K562 (cell line): ENCODE results near the gene AGXT. TPM values are rescaled to one million over a fixed set of nuclear protein-coding genes. Genes with fewer than 3 reads are reported as not detected.

Experiments used
- ATAC-seq: fragments of 200-7000 bp; cut with Tn5 transposase; 3 replicates; pipeline ENCODE4 v1.9.1; 2020; ENCODE audit warnings: moderate library complexity
- BruUV-seq: library from RNA; stranded (reverse); fragments of 400-500 nt; replicated peaks from 2 replicates; lab custom pipeline; 2021; lab: Mats Ljungman, UMichigan
- CTCF ChIA-PET: fragments of 300-600 bp; formaldehyde crosslinking; extraction: SDS; loops from one replicate; lab custom pipeline; 2021; ENCODE audit warnings: low intra/inter-chr PET ratio; lab: Yijun Ruan, JAX
- POLR2A ChIA-PET: fragments of 300-600, 350-650 bp; sonication (Branson Sonifier 250); formaldehyde crosslinking; extraction: SDS; loops from one replicate; lab custom pipeline; 2021; ENCODE audit warnings: antibody characterized with exemption, inconsistent platforms; lab: Yijun Ruan, JAX
- DNase-seq, 4 experiments: peaks; one replicate each; pipeline versions ENCODE4 v3.0.0 to v3.0.0-alpha.2; 2011 to 2018; ENCODE audit warnings: low spot score in 3 of 4, mixed read lengths in 3 of 4; ENCODE audit errors: extremely low read depth in 1 of 4
- FAIRE-seq: peaks from 2 replicates; lab custom pipeline; 2011; peaks lifted over from hg19 to GRCh38; lab: Jason Lieb, UNC
- H2AFZ ChIP-seq: 2 replicates; pipeline ENCODE4 v1.6.0; 2011; ENCODE audit warnings: low read depth, low read length, control low read depth, inconsistent platforms
- H3K27ac ChIP-seq: fragments of 200-600 bp; 3 replicates; pipeline ENCODE4 v1.8.0; 2011; ENCODE audit warnings: low read depth, mild to moderate bottlenecking, control low read depth, inconsistent platforms, low read length, moderate library complexity, mixed read lengths; ENCODE audit errors: extremely low read depth
- H3K27me3 ChIP-seq, 2 experiments: fragments of 300-600 bp in 1 of 2; 2 replicates in 1 of 2; 3 replicates in 1 of 2; pipeline versions ENCODE4 v1.6.0 to v1.8.0; 2011; ENCODE audit warnings: inconsistent platforms in 2 of 2, low read length in 2 of 2, mild to moderate bottlenecking in 1 of 2, mixed read lengths in 1 of 2, moderate library complexity in 1 of 2; ENCODE audit not compliant: control insufficient read depth in 2 of 2, insufficient read depth in 2 of 2
- H3K36me3 ChIP-seq: fragments of 300-600 bp; 3 replicates; pipeline ENCODE4 v1.8.0; 2011; ENCODE audit warnings: mild to moderate bottlenecking, low read length, inconsistent platforms; ENCODE audit not compliant: control insufficient read depth, insufficient read depth
- H3K4me1 ChIP-seq, 2 experiments: fragments of 200-600 bp in 1 of 2; replicated peaks in 1 of 2; 2 replicates in 1 of 2; 3 replicates in 1 of 2; pipeline versions ENCODE4 v1.5.1 to v1.8.0; 2011; ENCODE audit warnings: inconsistent platforms in 2 of 2, low read length in 2 of 2, mild to moderate bottlenecking in 1 of 2, mixed read lengths in 1 of 2, moderate library complexity in 1 of 2; ENCODE audit not compliant: control insufficient read depth in 2 of 2, insufficient read depth in 2 of 2
- H3K4me2 ChIP-seq: 2 replicates; pipeline ENCODE4 v1.6.1; 2011; ENCODE audit warnings: low read length, control low read depth, inconsistent platforms, mixed read lengths; ENCODE audit not compliant: insufficient read depth
- H3K4me3 ChIP-seq: fragments of 200-600 bp; sonication (generic), shearing (Covaris generic); 2 replicates; pipeline ENCODE4 v1.5.1; 2016; ENCODE audit warnings: control low read depth, inconsistent platforms
- H3K79me2 ChIP-seq: fragments of 200-600 bp; 3 replicates; pipeline ENCODE4 v1.8.0; 2011; ENCODE audit warnings: low read length, inconsistent platforms; ENCODE audit not compliant: control insufficient read depth, insufficient read depth
- H3K9ac ChIP-seq, 2 experiments: 2 replicates each; pipeline versions ENCODE4 v1.6.0 to v1.6.1; 2011; ENCODE audit warnings: low read depth in 2 of 2, low read length in 2 of 2, control low read depth in 1 of 2, inconsistent platforms in 1 of 2, mild to moderate bottlenecking in 1 of 2, mixed read lengths in 1 of 2; ENCODE audit not compliant: insufficient read depth in 1 of 2
- H3K9me1 ChIP-seq: one replicate; pipeline ENCODE4 v1.6.0; 2011; ENCODE audit warnings: inconsistent platforms, mild to moderate bottlenecking, low read length, moderate library complexity; ENCODE audit not compliant: control insufficient read depth, insufficient read depth
- H3K9me3 ChIP-seq: replicated peaks from 2 replicates; pipeline ENCODE4 v1.5.1; 2011; ENCODE audit warnings: low read depth, low read length, inconsistent platforms; ENCODE audit not compliant: control insufficient read depth, insufficient read depth
- H4K20me1 ChIP-seq: replicated peaks from 2 replicates; pipeline ENCODE4 v1.6.1; 2011; ENCODE audit warnings: low read length, inconsistent platforms, mixed read lengths; ENCODE audit not compliant: control insufficient read depth, insufficient read depth
- ATF4 ChIP-seq: fragments of 450-650 bp; formaldehyde crosslinking; IDR thresholded peaks from 2 replicates; pipeline ENCODE4 v1.4.0; 2022; ENCODE audit warnings: mild to moderate bottlenecking, moderate library complexity
- BRD9 ChIP-seq: fragments of 450-650 bp; IDR thresholded peaks from 2 replicates; pipeline ENCODE4 v1.6.1; 2018; ENCODE audit warnings: low read depth; ENCODE audit not compliant: partially characterized antibody
- KDM1A ChIP-seq, 2 experiments: fragments of 450-650 bp; IDR thresholded peaks; 2 replicates each; pipeline ENCODE4 v1.6.1; 2016; ENCODE audit warnings: mild to moderate bottlenecking in 2 of 2
- LEF1 ChIP-seq: fragments of 450-650 bp; IDR thresholded peaks from 2 replicates; pipeline ENCODE4 v1.6.1; 2016; ENCODE audit warnings: mild to moderate bottlenecking
- NFIC ChIP-seq: fragments of 450-650 bp; IDR thresholded peaks from 2 replicates; pipeline ENCODE4 v1.6.1; 2017; ENCODE audit warnings: mild to moderate bottlenecking, inconsistent platforms
- WGBS: fragments of 100-300 bp; shearing (Covaris generic); methylation state at CpG from one replicate; pipeline ENCODE4 v1.1.6; 2016; ENCODE audit warnings: low coverage, mixed read lengths; ENCODE audit not compliant: insufficient coverage; ENCODE audit errors: missing lambda C conversion rate; 5-methylcytosine and 5-hydroxymethylcytosine counted together
- in situ Hi-C: fragments of 300-500 bp; cut with MboI; formaldehyde crosslinking; loops from 4 replicates; pipeline ENCODE4 v1.15.0; 2018; ENCODE audit warnings: inconsistent platforms, mixed read lengths
- intact Hi-C: fragments of 100-400 bp; cut with micrococcal nuclease; formaldehyde crosslinking; loops from 2 replicates; pipeline ENCODE4 v1.14.2; 2022
- polyA plus RNA-seq, 8 experiments: library from polyadenylated mRNA; depleted of rRNA in 4 of 8; stranded (reverse) in 5 of 8; unstranded in 3 of 8; fragments of >200 nt; fragmentation: Nextera tagmentation in 2 of 8; fragmentation: Illumina TruSeq in 1 of 8; extraction: Ambion mirVana in 2 of 8; extraction: Trizol in 1 of 8; gene quantifications; 2 replicates each; pipeline versions ENCODE4 v1.2.1 to v1.2.3, GENCODE V29; 2011 to 2014; ENCODE audit warnings: inconsistent platforms in 1 of 8, missing spikeins in 1 of 8
- total RNA-seq, 7 experiments: library from RNA; depleted of rRNA in 6 of 7; stranded (reverse); fragments of >200 nt in 6 of 7; fragmentation: Illumina TruSeq in 2 of 7; extraction: Trizol in 2 of 7; gene quantifications; 2 replicates each; pipeline versions ENCODE4 v1.2.1 to v1.2.3, GENCODE V29; 2011 to 2021; ENCODE audit warnings: low replicate concordance in 1 of 7

AGXT gene
- total and polyA plus RNA-seq, 9 of the 15 experiments (the other 6 are each of a cell fraction or from before 2014, with no cell fraction given): 0.18 TPM; not detected in 8

GRCh38 chr2:240920783-240921231 lies 52.2 kb downstream of the AGXT start:
- TF ChIP-seq KDM1A (IDR thresholded peaks at IDR 0.05) (no peak), LEF1 (no peak), ATF4 (CRISPR knock-in tag) (no peak), NFIC (peak; percentile 76), BRD9 (no peak)
- BruUV-seq: no TSS peak
- intact Hi-C loops: no loop called here
- ATAC-seq (no peak), DNase-seq (no peak), FAIRE-seq (no peak)
- H3K9me1 ChIP-seq: no peaks in the 10 kb centered on the region
- no peak overlapping the region for H2AFZ ChIP-seq
- peaks cover 6% of the 10 kb centered on the region for H4K20me1 ChIP-seq
- WGBS: 7% methylated on average over 4 of the region's 4 CpGs
- H3K36me3 ChIP-seq: no peaks in the 10 kb centered on the region
- no peaks in the 10 kb centered on the region for H3K9me3 ChIP-seq
- no peak overlapping the region for H3K9ac ChIP-seq
- peaks cover 0 to 21% of the 10 kb centered on the region in 2 experiments; a peak in 2 of 5 replicates for H3K27me3 ChIP-seq
- CTCF ChIA-PET: no interaction called here
- H3K4me3 ChIP-seq: no peak overlapping the region
- no peaks in the 10 kb centered on the region for H3K79me2 ChIP-seq
- POLR2A ChIA-PET: interaction anchor here (0.6 kb wide), 1 partner anchor 134 kb away, joined by 3 read pairs; no protein-coding TSS in a partner anchor
- no peak overlapping the region for H3K4me2 ChIP-seq
- H3K4me1 ChIP-seq: peaks cover 0 to 19% of the 10 kb centered on the region in 2 experiments; a peak in 2 of 5 replicates
- no peak overlapping the region for H3K27ac ChIP-seq
- in situ Hi-C loops: no loop called here
